ENCODE measurements around the gene AKAP10.

DNA sequence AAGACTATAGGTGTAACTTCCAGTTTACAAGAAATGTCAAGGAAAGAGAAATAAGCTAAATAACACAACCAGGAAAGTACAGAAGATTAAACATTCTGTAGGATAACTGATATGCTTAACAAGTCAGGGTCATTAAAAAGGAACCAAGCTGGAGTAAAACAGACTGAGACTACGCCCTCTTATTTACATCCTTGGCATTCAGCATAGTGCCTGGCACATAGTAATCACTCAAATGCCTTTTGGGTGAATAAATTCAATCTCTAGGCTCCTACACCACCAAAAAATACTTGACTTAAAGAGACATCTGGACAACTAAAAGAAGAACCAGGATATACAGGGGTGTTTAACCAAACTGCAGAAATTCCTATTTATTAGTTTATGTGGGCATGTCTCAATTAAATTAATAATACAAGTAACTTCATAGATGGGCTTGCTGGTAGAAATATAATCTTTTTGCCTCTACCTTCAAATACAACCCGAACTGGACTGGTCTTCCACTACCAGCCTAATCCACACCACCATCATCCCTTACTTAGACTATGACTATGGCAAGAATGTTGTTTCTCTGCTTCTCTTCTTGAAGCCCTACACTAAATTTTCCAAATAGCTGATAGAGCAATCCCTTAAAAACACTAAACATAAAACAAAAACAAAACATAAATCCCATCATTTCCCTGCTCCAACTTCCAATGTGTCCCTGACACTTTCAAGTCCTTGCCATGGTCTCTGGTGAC, 62.2 kb downstream of the AKAP10 start:
- TF ChIP-seq CTCF (IDR thresholded peaks at IDR 0.05) (no peak), EZH2 (IDR thresholded peaks at IDR 0.05; ENCODE audit: borderline replicate concordance, insufficient read depth, low read depth, low read length, poor library complexity, severe bottlenecking) (no peak)

Measured in B cell (primary cell).